Fibroblast of peridontal ligament (primary cell): ENCODE results near the gene ARL15.
"Not testable (repeated sequence)": the region's sequence is repeated elsewhere in the genome, so short reads cannot be mapped to it uniquely, and the experiment has no call there.

ENCODE experiments used
- DNase-seq: peaks from one replicate; pipeline ENCODE4 v3.0.0-alpha.2; 2010; ENCODE audit errors: extremely low read depth

Gene ARL15

DNA sequence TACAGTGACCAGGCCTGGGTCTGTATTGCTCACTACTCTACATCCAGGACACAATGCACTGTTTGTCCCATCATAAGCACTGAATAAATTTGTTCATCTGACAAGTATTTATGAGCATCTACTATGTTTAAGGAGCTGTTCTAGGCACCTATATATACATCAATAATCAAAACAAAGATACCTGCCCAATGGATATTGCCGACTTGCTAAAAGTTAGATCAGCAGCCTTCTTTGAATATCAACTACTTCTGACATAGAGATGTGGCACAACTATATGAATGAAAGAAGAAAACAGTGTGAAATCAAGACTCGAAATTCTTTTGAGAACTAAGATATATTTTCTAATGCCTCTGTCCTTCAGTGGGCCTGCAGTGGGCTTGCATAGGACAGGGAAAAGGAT lies 215.7 kb downstream of the ARL15 start:
- DNase-seq, result no peak

GRCh38 chr5:54093861-54094260 lies 216.5 kb downstream of the ARL15 start:
- DNase-seq, result peak; percentile 78

DNA sequence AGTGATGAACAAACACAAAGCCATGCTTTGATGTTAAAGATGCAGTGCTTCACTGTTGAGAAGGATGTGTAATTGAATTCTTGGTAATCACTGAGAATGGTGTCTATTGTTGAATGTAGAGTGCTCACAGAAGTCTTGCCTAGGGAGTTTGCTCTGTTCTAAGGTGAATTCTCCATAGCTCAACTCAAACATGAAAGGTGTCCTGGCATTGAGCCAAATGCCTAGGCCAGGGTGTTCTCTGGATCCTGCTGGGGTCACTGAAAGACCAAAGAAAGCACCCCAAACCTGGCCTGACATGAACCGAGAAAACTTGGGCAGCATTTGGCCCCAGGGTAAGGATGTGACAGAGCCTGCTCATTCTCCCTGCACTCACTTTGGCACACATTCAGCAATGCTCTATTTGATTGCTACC lies 217.3 kb downstream of the ARL15 start:
- no peak for DNase-seq

- no peak for DNase-seq
Measured at GRCh38 chr5:54091307-54092130, 218.9 kb downstream of the ARL15 start.

GRCh38 chr5:54090495-54091120 lies 219.8 kb downstream of the ARL15 start:
- peak; percentile 95 for DNase-seq

DNA sequence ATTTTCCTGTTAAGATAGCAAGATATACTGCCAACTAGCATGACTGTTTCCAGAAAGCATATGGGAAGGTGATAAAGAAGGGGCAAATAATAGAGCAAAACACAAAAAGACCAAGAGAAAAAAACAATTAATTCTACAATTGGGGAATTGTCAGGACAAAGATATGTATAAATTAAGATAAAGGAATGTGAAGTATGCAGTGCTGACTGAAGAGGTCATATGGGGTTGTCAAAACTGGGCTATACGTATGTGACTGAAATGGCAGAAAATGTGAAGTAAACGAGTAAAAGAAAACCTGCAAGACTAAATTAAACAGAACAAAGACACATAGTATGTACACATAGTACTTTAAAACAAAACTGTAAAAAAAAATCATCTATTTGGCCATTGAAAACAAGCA lies 222.3 kb downstream of the ARL15 start:
- DNase-seq, result no peak

GRCh38 chr5:54087436-54087835 lies 222.9 kb downstream of the ARL15 start:
- DNase-seq, result peak; percentile 91

- DNase-seq, result no peak
Measured at GRCh38 chr5:54086191-54086590, 224.2 kb downstream of the ARL15 start.

GRCh38 chr5:54084696-54085095 lies 225.7 kb downstream of the ARL15 start:
- no peak for DNase-seq

DNA sequence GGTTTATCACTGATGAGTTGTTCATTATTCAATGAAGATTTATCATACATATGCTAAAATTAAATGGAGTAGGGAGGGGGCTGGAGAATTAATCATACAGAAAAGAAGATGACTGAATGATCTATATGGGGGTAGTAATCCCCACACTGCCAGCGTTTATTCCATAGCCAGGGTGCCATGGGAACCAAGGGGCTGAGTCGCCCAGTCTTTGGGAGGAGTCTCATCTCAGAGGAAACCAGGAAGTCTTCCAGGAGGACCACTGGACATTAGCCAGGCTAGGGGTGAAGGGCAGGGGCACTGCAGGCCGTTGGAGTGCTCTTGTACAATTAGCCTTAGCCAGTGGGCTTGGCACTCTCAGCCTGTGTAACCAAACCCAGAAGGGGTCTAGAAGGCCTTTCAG lies 226.5 kb downstream of the ARL15 start:
- DNase-seq, result no peak

GRCh38 chr5:54083245-54083644 lies 227.1 kb downstream of the ARL15 start:
- no peak for DNase-seq

DNA sequence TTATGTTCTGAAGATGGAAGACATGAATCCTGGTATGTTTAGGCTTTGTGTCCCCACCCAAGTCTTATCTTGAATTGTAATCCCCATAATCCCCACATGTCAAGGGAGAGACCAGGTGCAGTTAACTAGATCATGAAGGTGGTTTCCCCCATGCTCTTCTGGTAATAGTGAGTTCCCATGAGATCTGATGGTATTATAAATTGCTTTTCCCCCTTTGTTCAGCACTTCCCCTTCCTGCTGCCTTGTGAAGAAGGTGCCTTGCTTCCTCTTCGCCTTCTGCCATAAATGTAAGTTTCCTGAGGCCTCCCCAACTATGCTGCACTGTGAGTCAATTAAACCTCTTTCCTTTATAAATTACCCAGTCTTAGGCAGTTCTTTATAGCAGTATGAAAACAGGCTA lies 229.0 kb downstream of the ARL15 start:
- no peak for DNase-seq

- DNase-seq, result no peak
Measured at GRCh38 chr5:54080831-54081230, 229.5 kb downstream of the ARL15 start.

DNA sequence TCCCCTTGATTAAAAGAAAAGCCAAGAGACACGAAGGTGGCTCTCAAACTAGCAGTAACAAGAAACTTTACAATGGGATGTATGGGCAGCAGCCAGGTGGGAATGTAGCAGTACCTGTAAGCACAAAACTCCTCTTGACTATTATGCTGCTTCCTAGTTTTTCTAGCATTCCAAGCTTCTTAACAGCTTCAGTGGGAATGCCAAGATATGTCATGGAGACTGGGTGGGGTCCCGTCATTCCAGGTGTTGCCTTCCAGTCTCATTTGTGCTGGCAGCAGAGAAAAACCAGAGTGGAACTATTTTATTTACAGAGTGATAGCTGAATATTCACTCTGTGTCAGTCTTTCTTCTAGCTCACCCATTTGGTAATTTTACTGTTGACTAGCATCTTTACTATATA lies 236.6 kb downstream of the ARL15 start:
- DNase-seq, result no peak

DNA sequence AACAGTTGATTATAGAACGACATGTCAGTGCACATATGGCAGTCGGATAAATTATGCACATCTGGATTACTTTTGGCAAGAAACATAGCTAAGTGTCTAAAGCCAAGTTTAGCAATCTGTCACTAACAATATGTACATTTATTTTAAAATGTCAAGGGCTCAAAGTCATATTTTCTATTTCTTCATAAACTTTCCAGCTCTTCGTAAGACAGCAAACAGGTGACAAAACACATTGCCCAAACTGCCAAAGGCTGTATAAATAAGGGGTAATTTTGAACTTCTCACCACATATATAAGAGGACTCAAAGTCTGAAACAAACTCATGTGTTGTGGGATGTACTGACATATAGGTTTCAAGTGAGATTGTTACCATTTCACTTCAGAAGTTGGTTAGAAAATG lies 237.2 kb downstream of the ARL15 start:
- no peak for DNase-seq

- DNase-seq, result no peak
Measured at GRCh38 chr5:54066433-54066832, 243.9 kb downstream of the ARL15 start.

- peak; percentile 96 for DNase-seq
Measured at GRCh38 chr5:54063817-54064216, 246.6 kb downstream of the ARL15 start.

DNA sequence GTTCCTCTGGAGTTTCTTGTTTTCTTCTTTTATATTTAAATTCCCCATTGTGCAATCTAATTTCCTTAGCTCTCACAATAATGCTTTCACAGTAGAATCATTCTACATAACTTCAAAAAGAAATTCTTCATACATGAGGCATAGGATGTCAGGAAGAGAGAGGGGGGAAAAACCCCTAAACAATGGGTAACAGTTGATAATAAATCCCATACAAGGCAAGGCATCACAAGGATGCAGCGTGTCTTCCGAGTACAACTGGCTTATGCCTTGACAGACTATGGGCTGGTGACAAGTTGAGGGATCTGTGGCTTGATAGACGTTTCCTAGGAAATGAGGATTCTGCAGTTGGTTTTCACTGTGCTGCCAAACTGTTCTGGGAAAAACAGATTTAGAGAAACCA lies 247.4 kb downstream of the ARL15 start:
- DNase-seq, result peak; percentile 83

GRCh38 chr5:54060919-54061318 lies 249.5 kb downstream of the ARL15 start:
- not testable (repeated sequence) for DNase-seq

DNA sequence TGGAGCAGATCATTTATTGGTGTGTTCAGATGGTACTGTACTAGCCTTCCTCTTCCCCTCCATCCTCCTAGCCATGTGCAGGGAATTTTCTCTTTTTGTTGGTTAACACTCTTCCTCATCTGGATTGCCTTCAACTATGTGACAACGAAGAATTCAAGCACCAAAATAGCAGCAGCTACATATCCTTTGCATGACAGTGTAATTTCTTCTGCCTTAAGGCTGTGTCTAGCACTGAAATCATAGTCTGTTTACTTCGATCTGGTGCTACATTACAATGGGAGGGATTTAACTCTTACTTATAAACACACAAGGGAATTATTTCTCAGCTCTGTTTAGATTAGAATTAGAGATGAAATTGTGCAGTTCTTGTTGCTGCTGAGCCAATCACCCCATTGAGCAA lies 260.4 kb downstream of the ARL15 start:
- DNase-seq, result peak; percentile 90

- peak; percentile 13 for DNase-seq
Measured at GRCh38 chr5:54049144-54049543, 261.2 kb downstream of the ARL15 start.

- DNase-seq, result no peak
Measured at GRCh38 chr5:54045077-54045792, 265.1 kb downstream of the ARL15 start.

GRCh38 chr5:54044276-54044675 lies 266.1 kb downstream of the ARL15 start:
- not testable (repeated sequence) for DNase-seq
